Left renal pelvis (tissue), 4 donors: Measurements from ENCODE around the gene SOWAHA. TPM values are rescaled to one million over a fixed set of nuclear protein-coding genes. Genes with fewer than 3 reads are reported as not detected.
"Not testable (repeated sequence)": the region's sequence is repeated elsewhere in the genome, so short reads cannot be mapped to it uniquely, and the experiment has no call there.

Experiments used
- DNase-seq, 4 donors: peaks; one replicate each; pipeline ENCODE4 v3.0.0-alpha.2; 2013; ENCODE audit warnings: low read depth in 4 of 4, low spot score in 3 of 4
- polyA plus RNA-seq, 4 donors: library from polyadenylated mRNA; unstranded; fragments of 120-200 nt; gene quantifications; one replicate each; pipeline ENCODE4 v1.2.1, GENCODE V29; 2013; ENCODE audit not compliant: insufficient read length in 4 of 4

The SOWAHA gene
- polyA plus RNA-seq, 4 donors, result 0.12 to 5.1 (median 4.8) TPM

DNA sequence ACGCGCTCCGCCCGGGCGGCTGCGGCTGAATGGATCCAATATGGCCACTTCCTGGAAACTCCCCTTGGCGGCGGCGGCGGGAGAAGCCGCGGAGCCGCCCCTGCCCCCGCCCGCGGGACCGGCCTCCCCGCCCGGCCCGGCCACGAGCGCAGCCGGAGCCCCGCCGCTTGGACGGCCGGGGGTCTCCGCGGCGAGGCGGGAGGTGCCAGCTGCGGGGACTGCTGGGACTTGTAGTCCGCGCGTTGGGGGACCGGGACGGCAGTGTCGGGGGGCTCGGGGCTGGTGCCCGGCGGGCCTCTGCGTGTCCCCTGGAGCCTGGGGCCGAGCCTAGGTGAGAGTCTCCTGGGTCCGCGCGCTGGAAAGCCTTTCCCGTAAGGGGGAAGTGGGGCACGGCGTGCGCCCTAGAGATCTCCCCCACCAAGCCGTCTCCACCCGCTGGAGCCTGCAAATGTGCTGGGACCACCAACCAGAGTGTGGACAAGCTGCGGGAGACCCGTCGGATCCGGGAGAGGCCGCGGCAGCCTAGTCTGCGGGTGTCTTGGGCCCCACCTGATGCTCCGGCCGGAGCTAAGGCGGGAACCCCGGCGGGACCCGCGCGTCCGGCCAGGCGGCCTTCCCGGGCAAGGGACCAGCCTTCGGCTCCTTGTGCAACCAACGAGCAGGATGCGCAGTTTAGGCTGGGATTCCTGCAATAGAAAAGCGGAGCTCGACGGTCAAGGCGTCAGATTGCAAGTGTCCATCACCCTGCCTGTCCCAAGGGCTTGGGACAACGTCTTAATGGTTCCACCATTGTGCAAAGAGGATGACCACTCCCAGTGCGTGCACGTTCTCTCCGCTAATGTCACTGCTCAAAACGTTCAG lies 35.7 kb upstream of the SOWAHA start, which contains the start of gene SEPTIN8:
SEPTIN8 (minus strand) TSS at position 31 of the 861 bp plus-strand sequence. CDS start 102 bp downstream, outside the sequence.
- no peak for DNase-seq

DNA sequence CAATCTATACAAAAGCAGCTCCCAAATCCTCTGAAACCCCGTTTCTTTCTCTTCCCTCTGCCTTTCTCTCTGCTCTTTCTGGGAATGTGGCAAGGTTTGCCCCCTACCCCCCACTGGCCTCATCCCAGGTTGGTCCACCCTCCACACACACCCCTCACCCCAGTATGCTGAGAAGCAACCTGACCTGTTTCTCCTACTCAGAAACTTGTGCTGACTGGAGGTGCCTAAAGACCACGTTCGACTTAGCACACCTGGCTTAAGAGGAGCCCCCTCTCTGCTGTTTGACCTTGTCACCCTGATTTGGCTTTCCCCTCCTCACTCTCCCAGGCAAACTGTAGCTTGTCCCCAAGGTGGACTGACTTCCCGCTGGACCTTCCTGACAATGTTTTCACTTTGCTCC lies 35.0 kb upstream of the SOWAHA start:
- DNase-seq, result no peak

DNA sequence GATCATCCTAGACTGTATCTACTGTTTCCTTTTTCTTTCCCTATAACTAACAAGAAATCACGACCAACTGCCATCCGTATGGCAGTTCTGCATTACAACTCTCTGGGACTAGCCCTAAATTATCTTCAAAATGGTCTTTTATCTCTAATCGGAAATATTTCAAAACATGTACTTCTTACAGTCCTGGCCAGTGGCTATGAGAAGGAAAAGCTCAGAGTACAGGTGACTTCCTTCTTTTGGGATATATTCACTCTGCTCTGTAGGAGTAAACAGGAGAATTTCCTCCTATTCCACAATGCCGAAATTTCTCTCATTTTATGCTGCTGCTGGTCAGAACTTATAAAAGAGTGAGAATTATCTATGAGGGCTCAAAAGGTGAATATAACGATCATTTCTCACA lies 34.2 kb upstream of the SOWAHA start:
- DNase-seq, result no peak

DNA sequence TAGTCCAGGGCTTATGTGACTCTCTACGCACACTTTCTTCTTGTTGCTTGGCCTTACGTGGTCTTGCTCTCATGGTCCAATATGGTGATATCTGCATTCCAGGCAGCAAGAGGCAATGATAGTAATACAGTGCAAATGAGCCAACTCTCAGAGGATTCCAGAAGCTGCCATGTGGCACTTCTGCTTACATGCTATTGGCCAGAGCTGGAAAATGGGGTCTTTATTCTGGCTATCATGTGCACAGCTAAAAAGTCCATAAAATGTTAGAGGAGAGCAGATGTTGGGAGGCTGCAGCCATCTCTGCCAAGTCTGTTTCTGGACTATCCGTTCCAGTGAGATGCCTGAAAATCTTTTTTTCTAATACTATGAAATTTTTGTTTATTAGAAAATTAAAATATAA lies 33.1 kb upstream of the SOWAHA start:
- DNase-seq, result no peak

DNA sequence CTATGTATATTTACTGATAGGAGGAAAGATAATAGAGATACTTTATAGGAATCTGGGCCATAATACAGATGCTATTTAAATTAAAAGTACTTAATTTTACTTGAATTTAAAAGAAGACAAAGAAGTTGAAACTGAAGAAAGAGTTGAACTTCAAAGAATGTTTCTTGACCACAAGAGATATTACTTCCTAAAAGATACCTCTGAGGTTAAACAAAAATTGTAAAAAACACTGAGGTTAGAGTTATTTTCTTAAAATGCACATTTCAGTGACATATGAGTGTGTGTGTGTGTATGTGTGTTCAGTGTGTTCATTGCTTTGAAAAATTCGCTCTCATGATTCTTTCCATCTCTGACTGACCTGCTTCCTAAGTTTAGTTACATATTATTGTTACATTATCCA lies 32.5 kb upstream of the SOWAHA start:
- no peak for DNase-seq

DNA sequence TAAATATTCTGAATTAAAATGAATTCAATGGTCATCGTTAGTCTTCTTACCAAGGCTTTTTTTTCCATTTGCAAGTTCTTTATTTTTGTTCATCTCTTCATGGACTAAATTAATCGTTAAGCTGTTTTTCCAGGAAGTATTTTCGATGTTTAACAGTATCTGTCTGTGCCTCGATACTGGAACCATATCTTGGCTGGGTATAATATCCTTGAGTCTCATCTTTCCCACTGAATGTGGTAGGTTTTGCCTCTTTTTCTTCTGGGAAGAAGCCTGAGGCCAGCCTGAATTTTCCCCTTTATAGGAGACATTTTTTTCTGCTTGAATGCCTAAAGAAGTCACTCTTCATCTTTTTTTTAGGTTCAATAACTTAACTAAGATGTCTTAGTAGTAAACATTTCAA lies 32.1 kb upstream of the SOWAHA start:
- DNase-seq, result no peak

DNA sequence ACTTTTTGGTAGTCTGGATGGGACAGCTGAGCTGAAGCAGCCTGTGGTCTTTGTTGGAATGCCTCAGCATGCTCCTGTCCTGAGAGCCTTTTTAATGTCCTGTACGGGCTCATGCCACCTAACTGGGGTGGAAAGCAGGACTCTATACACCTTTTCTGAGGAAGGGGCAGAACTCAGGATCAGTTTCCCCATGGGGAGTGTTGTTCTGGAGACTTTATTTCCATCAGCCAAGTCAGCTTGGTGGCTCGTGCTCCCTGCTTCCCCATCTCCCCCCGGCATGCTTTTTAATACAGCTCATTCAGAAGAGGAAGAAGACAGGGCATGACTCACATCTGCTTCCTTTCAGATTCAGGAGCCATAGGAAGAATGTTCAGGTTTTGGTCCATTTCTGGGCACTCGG lies 31.0 kb upstream of the SOWAHA start:
- no peak for DNase-seq

DNA sequence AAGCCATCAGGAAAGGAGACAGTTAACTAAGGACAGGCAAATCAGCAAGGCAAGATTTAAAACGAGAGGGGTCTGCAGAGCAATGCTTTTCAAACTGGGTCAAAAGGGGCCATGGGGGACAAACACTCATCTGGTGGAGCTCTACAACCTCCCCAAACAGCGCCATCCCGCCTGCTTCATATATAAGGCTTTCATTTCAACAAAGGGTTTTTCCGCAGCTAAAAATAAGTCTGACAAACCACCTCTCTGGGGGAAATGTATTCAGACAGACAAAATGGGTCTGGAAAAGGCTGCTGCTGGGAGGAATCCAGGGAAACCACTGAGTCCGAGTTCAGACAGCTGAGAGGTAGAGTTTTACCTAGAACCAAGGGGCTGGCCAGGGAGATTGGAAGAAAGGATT lies 27.7 kb upstream of the SOWAHA start:
- DNase-seq, result no peak

DNA sequence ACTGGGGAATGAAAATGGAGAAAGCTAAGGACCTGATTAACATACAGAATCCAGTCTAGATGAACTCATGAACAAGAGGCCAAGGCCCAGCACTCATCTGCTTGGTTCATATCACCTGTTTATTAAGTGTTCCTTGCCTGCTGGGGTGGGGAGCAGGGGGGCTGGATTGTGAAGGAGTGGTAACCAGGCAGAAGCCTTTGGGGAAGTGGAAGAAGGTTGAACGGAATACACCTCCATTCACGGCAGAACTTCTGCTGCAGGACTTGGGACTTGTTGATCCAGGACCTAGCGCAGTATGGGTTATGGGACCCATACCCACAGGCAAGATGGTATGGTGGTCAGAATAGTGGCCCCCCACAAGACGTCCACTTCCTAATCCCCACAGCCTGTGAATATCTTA lies 27.2 kb upstream of the SOWAHA start:
- no peak for DNase-seq

DNA sequence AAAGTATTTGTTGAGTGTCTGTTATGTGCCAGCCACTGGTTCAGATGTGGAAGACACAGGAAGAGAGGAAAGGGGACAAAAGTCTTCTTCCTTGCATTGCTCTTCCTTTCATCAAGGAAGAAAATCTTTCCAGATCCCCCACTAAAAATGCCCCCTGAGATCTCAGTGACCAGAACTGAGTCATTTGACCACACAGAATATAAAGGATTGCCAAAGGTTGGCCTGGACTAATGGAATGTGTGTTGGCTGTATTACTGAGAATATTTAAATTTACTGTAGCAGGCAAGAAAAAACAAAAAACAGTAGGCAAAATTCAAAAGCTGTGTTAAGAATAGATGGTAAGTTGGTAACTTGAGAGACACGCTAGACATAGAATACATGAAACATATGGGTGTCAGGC lies 26.0 kb upstream of the SOWAHA start:
- DNase-seq, result no peak

DNA sequence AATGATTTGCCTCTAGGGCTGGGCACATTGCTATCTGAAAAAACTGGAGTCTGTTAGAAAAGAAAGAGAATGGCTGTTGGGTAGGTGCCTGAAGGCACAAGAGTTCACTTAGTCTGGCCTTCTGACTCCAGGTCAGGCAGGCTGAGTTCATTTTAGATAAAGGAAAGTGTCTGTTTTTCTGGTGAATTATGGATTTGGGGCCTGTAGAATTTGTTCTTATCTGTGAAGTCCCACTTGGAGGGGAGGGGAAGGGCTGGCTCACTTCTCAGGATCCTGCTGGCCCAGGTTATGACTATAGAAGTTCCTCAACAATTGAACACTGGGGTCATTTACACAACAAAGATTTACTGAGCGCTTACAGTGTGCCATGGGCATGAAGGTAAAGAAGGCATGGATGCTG lies 24.6 kb upstream of the SOWAHA start:
- no peak for DNase-seq

DNA sequence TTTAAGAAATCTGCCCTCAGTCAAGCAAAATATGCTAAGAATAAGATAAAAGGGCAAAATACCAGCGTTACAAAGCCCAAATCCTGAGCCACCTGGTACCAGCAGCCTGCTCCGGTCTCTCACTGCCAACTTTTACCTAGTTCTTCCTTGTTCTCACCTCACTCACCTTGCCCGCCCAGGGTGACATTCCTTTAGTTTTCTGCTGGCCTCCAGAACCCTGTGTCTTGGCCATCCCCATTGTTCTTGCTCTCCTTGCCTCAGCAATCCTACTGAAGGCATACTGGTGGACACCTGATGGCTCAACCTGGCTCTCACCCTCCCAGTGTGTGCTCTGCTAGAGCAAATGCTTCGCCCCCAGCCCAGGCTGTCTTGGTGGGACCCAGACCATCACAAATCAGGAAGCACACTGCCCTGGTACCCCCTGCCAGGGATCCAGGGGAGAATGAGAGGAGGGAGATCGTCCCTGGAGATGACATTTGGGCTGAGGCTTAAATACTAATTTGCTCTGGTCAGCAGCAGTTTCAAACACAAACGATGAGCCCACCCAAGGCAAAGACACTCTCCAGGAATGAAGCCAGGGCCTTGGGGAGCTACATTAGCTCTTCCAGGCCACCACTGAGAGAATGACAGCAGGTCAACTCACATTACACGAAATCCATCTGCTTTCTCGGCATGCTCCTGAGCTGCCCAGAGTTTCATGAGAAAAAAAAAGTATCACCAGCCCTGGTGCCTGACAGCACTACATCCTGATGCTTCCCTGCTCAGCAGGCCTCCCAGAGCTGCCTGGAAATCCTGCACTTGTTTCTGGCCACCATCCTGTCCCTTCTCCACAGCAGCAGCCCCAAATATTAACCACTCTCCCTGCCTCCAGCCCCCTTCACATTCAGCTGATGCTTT lies 23.9 kb upstream of the SOWAHA start:
- DNase-seq, result no peak

DNA sequence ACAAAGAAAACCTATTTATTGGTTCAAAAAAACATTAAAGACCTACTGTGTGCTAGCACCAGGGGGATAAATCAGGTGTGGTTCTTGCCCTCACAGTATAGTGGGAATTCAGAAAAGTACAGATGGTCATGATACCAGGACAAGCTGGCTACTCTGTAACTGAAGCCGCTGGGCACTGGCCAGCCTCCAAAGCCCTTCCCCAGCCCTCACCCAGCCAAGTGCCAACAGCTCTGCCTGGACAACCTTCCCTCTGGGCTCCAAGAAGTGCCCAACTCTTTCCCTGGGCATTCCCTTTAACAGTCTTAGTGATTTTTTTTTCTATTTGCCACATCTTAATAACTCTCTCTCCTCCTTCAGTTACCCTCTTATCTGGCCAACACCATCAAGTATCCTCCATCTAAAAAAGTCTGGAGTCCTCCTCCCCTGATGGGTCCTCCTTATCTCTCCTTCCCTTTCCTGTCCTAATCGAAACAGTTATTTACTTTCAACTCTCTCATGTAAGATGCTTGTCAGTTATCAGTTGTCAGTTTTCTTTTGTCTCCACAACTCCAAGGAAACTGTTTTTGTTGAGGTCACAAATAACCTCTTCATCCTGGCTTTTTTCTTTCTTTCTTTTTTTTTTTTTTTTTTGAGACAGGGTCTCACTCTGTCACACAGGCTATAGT lies 22.8 kb upstream of the SOWAHA start:
- no peak for DNase-seq

DNA sequence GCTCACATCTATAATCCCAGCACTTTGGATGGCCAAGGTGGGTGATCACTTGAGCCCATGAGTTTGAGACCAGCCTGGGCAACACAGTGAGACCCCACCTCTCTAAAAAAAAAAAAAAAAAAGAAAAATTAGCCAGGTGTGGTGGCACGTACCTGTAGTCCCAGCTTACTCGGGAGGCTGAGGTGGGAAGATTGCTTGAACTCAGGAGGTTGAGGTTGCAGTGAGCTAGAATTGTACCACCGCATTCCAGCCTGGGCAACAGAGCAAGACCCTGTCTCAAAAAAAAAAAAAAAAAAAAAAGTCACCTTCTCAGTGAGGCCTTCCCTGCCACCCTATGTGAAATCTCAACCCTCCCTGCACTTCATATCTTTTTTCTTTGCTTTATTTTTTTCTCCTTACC lies 22.1 kb upstream of the SOWAHA start:
- DNase-seq, result no peak

DNA sequence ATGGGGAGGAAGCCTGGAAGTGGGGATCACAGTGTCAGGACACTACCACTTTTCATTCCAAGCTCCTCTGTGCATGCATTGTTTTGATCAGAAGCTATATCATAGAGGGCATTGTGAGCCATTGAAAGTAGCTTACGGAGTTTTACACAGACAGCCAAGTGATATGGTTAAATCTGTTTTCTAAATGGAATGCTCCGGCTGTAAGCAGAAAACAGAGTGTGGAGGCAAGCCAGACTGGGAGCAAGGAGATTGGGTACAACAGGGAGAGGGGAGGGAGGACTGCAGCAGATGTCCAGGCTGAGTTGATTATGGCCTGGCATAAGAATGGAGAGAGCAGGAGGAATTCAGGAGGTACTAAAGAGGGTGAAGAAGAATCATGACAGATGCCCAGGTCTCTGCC lies 15.5 kb upstream of the SOWAHA start:
- DNase-seq, result no peak

DNA sequence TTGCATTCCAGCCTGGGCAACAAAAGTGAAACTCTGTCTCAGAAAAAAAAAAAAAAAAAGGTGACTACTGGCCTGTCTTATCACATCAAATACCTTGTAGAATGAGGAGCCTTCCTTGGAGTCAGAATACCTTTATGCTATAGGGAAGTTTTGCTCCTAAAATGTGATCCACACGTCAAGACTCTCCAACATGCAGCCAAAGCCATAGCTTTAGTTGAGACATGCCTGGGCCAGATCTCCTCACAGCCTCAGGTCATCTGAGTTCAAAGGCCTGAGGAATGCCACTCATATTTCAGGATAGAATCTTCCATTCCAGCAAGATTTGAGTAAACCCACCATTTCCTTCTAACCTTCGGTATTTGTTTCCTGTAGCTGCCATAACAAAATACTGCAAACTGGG lies 13.7 kb upstream of the SOWAHA start:
- no peak for DNase-seq

DNA sequence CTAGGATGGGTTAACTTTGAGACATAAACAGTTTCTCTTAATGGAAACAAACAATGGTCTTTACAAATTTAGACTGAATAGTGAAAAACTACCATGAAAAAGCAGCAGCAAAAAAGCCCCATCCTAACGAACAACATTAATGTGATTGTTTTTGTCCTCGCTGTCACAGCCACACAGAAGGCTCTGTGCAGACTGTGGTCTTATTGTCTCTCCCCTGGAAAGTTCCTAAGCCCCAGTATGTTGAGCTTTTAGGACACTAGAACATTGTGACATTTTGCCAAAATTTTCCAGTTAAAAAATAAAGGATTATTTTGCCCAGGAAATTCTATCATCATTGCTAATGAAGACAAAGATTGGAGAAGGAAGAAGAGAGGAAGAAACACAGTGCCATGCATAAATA lies 12.6 kb upstream of the SOWAHA start:
- no peak for DNase-seq

DNA sequence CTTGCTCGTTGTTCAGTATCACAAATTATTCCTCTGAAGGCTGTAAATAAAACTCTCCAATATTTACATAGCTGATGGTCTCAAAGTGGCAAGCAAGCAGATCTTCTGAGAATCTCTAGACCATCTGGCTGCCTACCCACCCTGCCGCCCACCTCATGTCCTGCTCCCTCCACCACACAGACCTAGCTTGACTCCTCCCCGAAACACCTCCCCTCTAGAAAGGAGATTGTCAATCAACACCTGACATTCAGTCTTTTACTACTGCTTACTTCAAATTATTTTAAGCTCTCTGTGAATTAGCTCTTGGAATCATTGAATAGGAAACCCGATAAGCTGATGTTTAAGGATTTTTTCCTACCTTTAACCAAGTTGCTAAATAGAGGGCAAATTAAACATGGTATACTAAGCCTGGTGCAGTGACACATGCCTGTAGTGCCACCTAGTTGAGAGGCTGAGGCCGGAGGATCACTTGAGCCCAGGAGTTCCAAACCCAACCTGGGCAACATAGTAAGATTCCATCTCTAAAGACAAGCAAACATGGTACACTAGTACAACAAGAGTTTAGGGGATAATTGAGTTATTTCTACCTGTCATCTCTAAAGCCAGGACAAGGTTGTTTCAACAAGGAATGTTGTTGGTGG lies 10.9 kb upstream of the SOWAHA start:
- DNase-seq, result no peak

DNA sequence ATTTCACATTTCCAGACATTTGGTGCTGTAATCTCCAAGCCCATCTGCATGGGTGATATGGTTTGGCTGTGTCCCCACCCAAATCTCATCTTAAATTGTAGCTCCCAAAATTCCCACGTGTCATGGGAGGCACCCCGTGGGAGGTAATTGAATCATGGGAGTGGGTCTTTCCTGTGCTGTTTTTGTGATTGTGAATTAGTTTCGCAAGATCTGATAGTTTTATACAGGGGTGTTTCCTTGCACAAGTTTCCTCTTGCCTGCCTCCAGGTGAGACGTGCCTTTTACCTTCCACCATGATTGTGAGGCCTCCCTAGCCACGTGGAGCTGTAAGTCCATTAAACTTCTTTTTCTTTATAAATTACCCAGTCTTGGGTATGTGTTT lies 10.4 kb upstream of the SOWAHA start:
- not testable (repeated sequence) for DNase-seq

DNA sequence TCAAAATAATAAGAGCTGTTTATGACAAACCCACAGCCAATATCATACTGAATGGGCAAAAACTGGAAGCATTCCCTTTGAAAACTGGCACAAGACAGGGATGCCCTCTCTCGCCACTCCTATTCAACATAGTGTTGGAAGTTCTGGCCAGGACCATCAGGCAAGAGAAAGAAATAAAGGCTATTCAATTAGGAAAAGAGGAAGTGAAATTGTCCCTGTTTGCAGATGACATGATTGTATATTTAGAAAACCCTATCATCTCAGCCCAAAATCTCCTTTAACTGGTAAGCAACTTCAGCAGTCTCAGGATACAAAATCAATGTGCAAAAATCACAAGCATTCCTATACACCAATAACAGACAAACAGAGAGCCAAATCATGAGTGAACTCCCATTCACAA lies 8.9 kb upstream of the SOWAHA start:
- not testable (repeated sequence) for DNase-seq

DNA sequence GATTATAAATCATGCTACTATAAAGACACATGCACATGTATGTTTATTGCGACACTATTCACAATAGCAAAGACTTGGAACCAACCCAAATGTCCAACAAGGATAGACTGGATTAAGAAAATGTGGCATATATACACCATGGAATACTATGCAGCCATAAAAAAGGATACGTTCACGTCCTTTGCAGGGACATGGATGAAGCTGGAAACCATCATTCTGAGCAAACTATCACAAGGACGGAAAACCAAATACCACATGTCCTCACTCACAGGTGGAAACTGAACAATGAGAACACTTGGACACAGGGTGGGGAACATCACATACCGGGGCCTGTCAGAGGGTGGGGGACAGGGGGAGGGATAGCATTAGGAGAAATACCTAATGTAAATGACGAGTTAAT lies 7.2 kb upstream of the SOWAHA start:
- DNase-seq, result not testable (repeated sequence)
